Hippocampal formation (tissue), 2 donors: ENCODE results near the gene C18orf32.
A peak's percentile ranks its signal among the peaks of the same experiment; 100 is the strongest.
"Not testable (repeated sequence)": the region's sequence is repeated elsewhere in the genome, so short reads cannot be mapped to it uniquely, and the experiment has no call there.

Experiments used
- DNase-seq, 2 donors: peaks; one replicate each; lab custom pipeline; 2025; lab: John Stamatoyannopoulos, UW

Gene C18orf32

GRCh38 chr18:49486953-49487710, at the start of gene C18orf32:
Gene C18orf32 (minus strand): TSS chr18:49487234. CDS start chr18:49483748, 3,486 bp downstream.
- DNase-seq, result peak; percentile 86 to 90

DNA sequence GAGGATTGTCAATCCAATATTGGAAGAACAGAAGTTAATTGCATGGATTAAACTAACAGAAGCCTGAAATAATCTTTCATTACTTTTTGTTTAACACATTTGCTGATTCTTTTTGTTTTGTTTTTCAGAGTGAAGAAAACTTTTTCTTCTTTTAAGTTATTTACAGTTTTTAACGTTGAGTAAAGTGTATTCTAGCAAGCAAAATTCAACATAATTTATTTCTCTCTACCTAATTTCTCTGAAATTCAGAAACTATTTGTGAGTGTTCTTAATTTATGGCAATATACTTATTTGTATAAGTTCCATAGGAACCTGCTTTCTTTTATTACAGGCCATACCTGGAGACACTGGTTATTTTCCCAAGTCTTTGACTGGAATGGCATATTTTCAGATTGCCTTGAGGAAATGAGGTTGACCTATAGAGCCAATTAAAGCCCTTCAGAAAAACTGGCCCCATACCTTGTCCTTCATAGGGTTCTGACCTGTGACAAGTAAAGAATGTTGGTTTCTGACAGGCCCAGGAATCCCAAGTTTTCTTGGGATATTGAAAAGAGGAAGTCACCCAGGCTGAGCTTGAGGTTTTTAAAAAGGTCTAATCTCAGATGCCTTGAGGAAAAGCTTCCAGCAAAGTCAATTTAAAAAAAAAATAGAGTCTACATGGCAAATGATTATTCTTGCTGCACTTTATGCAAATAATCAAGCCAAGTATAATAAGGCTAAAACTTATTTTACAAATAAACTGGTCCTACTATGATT, 48.0 kb upstream of the C18orf32 start:
- DNase-seq, result no peak

DNA sequence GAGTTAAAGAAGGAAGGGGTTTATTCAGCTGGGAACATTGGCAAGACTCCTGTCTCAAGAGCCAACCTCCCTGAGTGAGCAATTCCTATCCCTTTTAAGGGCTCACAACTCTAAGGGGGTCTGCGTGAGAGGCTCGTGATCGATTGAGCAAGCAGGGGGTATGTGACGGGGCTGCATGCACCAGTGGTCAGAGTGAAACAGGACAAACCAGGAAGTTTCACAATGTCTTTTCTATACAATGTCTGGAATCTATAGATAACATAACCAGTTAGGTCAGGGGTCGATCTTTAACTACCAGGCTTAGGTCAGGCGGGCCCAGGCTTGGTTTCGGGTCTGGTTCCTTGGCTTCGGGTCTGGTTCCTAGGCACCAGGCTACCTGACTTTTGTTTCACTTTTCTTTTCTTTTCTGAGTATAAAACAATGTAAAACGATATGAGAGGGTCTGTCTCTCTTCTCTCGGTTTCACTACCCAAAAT, 44.7 kb upstream of the C18orf32 start:
- no peak for DNase-seq

DNA sequence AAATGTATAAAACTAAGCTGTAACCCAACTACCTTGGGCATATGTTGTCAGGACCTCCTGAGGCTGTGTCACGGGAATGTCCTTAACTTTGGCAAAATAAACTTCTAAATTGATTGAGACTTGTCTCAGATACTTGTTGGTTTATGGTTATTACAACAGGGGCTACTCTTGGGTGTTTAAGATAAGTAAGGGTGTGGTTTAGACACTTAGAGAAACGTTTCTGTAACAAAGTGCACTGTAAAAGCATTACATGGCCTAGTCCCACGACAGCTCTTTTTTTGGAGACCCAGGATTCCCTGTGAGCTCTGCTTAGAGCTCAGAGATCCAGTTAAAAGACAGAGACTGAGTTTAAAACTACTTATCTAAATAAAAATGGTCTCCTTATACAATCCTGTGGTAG, 42.6 kb upstream of the C18orf32 start:
- DNase-seq, result no peak

GRCh38 chr18:49527631-49528327, 40.7 kb upstream of the C18orf32 start:
- no peak for DNase-seq

- no peak for DNase-seq
These were observed 38.9 kb upstream of the C18orf32 start for GRCh38 chr18:49525981-49526380.

- DNase-seq, result no peak
These were observed 37.9 kb upstream of the C18orf32 start for GRCh38 chr18:49524951-49525350.

DNA sequence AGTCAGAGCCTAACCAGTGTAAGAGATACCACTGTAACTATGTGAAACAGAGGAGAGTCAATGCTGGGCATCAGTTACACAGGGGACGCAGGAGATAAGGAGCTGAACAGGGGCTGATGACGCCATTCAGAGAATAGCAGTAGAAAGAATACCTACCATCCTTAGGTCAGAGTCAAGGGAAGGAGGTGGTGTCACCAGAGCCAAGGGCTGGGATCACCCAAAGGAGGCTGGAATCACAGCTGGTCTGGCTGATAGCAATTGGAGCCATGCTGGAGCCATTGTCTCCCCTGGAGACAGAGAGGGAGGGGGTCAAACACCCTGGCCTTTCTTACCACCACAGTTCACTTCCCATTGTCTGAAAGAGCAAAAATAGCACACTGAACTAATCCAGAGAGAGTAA, 37.3 kb upstream of the C18orf32 start:
- no peak for DNase-seq

- not testable (repeated sequence) for DNase-seq
These were observed 36.6 kb upstream of the C18orf32 start for GRCh38 chr18:49523580-49524093.

GRCh38 chr18:49521216-49521835, 34.3 kb upstream of the C18orf32 start:
- DNase-seq, result no peak

DNA sequence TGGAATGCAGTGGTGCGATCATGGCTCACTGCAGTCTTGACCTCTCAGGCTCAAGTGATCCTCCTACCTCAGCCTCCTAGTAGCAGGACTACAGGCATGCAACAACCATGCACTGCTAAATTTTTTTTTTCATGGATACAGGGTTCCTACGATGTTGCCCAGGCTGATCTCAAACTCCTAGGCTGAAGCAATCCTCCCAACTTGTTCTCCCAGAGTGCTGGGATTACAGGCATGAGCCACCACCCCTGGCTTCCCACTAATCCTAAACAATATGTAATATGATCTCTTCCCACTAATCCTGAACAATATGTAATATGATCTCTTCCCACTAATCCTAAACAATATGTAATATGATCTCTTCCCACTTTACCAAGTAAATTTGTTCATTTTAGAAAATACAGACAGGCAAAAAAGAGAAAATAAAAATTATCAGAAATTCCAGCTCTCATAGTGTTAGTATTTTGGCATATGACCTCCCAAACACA, 33.7 kb upstream of the C18orf32 start:
- no peak for DNase-seq

- no peak for DNase-seq
These were observed 32.3 kb upstream of the C18orf32 start for GRCh38 chr18:49519101-49519971.

DNA sequence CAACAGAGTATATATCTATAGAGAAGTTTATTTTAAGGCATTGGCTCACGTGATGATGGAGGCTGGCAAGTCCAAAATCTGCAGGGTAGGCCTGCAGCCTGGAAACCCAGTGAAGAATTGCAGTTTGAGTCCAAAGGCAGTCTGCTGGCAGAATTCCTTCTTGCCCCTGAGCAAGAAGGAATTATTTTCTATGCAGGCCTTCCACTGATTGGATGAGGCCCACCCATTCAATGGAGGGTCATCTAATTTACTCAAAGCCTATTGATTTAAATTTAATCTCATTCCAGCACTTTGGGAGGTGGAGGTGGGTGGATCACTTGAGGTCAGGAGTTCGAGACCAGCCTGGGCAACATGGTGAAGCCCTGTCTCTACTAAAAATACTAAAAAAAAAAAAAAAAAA, 30.4 kb upstream of the C18orf32 start:
- no peak for DNase-seq

DNA sequence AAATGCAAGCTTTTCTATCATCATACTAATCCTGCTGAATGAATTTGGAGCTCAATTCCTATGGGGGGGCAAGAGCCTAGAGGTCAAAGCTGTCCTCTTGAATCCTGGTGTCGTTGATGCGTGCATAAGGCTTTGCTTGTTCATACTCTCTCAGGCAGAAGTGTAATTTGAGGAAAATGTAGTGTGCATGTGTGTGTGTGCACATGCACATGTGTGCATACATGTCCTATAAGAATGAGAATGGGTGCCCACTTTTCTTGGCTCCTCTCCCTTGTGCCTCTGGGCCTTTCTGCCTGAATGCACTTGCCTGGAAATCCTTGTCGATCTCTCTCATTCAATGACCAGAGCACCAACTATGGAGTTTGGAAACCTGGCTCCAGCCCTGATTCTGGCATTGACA, 28.5 kb upstream of the C18orf32 start:
- DNase-seq, result no peak

GRCh38 chr18:49515003-49515402, 28.0 kb upstream of the C18orf32 start:
- DNase-seq, result not testable (repeated sequence)

DNA sequence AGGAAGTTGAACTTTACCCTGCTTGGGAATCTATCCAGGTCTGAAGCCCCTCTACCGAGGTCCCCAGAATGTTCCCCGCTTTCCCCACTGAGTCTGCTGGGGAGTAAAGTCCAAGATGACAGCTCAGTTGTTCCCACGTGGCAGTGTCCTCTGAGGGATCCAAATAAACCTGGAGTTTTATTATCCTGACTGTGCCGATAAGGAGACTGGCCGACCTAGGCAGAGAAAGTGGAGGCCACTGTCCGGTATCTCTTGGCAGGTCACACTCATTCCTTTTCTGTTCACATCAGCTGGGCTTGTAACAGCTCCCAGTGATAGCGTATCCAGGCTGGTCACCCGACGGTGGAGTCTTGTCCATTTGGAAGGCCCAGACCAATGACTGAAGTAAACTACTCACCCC, 27.5 kb upstream of the C18orf32 start:
- no peak for DNase-seq

GRCh38 chr18:49512876-49513275, 25.8 kb upstream of the C18orf32 start:
- not testable (repeated sequence) for DNase-seq

DNA sequence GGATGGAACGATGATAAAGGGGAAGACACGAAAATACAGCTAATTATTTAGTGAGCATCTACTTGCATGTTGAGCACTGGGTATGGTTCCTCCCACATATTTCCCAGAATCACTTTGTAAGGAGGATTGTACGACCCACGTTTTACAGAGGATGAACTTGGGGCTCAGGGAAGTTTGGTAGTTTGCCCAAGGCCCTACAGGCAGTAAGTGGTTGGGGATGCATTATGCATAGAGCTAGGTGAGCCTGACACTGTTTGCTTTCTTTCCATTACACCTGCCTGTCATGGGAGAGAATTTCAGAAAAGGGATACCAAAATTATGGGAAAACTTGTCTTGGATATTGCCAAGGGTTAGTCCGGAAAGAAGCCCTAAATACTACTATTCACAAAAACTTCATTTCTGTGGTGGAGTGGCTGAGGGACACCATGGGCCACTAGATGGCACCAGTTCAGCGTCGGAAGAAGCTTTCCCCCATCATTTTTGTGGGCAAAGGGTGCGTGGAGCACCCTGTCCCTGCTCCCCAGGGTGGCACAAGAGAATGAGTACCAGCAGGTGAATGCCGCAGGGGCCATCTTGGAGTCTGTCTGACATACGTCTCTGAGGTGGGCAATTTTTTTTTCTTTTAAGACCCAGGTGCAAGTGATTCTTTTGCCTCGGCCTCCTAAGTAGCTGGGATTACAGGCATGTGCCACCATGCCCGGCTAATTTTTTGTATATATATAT, 23.5 kb upstream of the C18orf32 start:
- peak; percentile 22 to 35 for DNase-seq

DNA sequence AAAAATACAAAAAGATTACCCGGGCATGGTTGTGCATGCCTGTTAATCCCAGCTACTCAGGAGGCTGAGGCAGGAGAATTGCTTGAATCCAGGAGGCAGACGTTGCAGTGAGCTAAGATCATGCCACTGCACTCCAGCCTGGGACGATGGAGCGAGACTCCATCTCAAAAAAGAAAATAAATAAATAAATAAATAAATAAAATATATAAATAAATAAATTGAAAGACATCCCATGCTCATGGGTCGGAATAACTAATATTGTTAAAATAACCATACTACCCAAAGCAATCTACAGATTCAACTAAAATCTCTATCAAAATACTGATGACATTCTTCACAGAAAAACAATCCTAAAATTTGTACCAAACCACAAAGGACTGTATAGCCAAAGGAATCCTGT, 19.4 kb upstream of the C18orf32 start:
- not testable (repeated sequence) for DNase-seq

DNA sequence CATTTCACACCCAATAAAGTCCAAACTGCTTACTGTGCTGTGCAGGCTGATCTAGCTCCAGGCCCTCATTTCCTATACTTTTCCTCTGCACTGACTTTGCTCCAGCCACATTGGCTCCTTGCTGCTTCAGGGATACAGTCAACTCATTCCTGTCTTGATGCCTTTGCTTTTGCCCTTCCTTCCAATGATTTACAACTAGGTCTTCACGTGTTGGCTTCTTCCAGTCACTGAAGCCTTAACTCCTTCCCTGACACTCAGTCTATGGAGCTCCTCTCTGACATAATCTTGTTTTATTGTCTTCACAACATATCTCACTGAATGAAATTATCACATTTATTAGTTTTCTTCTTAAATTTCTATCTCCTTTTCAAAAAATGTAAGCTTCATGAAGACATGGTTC, 16.9 kb upstream of the C18orf32 start:
- no peak for DNase-seq
